ENCODE results near the gene RGS8.

RGS8 gene

GRCh38 chr1:182680901-182681567 lies 3.4 kb downstream of the RGS8 start:
- TF ChIP-seq SIN3A (IDR thresholded peaks at IDR 0.05; ENCODE audit: borderline replicate concordance, insufficient read depth, low read length): no peak
- no peak for TF ChIP-seq TAF1 (IDR thresholded peaks at IDR 0.05; ENCODE audit: borderline replicate concordance, insufficient read depth, low read length)
- TF ChIP-seq POLR2AphosphoS5 (IDR thresholded peaks at IDR 0.05; ENCODE audit: low read depth, low read length): no peak
- TF ChIP-seq REST (IDR thresholded peaks at IDR 0.05; ENCODE audit: insufficient read depth in 1 of 2, low read depth in 2 of 2, low read length in 2 of 2): no peak
- no peak for TF ChIP-seq FOXP2 (optimal IDR thresholded peaks at IDR 0.05; ENCODE audit: borderline replicate concordance, extremely low read depth, extremely low read length, insufficient read depth)

- no peak for TF ChIP-seq SIN3A (IDR thresholded peaks at IDR 0.05; ENCODE audit: borderline replicate concordance, insufficient read depth, low read length)
Measured at GRCh38 chr1:182680408-182680807, 4.0 kb downstream of the RGS8 start.

- TF ChIP-seq TAF1 (IDR thresholded peaks at IDR 0.05; ENCODE audit: borderline replicate concordance, insufficient read depth, low read length): no peak
- 0 out of 4 replicates have a peak, but pooled peaks of 1 of the 2 experiments have one; percentile 48 for TF ChIP-seq REST (IDR thresholded peaks at IDR 0.05; ENCODE audit: insufficient read depth in 1 of 2, low read depth in 2 of 2, low read length in 2 of 2)
- peak; percentile 20; the same call in 1 of the 2 replicates for TF ChIP-seq SIN3A (IDR thresholded peaks at IDR 0.05; ENCODE audit: borderline replicate concordance, insufficient read depth, low read length)
- no peak for TF ChIP-seq FOXP2 (optimal IDR thresholded peaks at IDR 0.05; ENCODE audit: borderline replicate concordance, extremely low read depth, extremely low read length, insufficient read depth)
- no peak for TF ChIP-seq POLR2AphosphoS5 (IDR thresholded peaks at IDR 0.05; ENCODE audit: low read depth, low read length)
Measured at GRCh38 chr1:182679684-182680083, 4.7 kb downstream of the RGS8 start.

GRCh38 chr1:182677397-182678098 lies 6.8 kb downstream of the RGS8 start:
- TF ChIP-seq REST (IDR thresholded peaks at IDR 0.05; ENCODE audit: insufficient read depth in 1 of 2, low read depth in 2 of 2, low read length in 2 of 2) (no peak), POLR2AphosphoS5 (IDR thresholded peaks at IDR 0.05; ENCODE audit: low read depth, low read length) (no peak), SIN3A (IDR thresholded peaks at IDR 0.05; ENCODE audit: borderline replicate concordance, insufficient read depth, low read length) (no peak), FOXP2 (optimal IDR thresholded peaks at IDR 0.05; ENCODE audit: borderline replicate concordance, extremely low read depth, extremely low read length, insufficient read depth) (no peak), TAF1 (IDR thresholded peaks at IDR 0.05; ENCODE audit: borderline replicate concordance, insufficient read depth, low read length) (no peak)

GRCh38 chr1:182676274-182676673 lies 8.1 kb downstream of the RGS8 start:
- TF ChIP-seq REST (IDR thresholded peaks at IDR 0.05; ENCODE audit: insufficient read depth in 1 of 2, low read depth in 2 of 2, low read length in 2 of 2): no peak
- no peak for TF ChIP-seq SIN3A (IDR thresholded peaks at IDR 0.05; ENCODE audit: borderline replicate concordance, insufficient read depth, low read length)
- TF ChIP-seq POLR2AphosphoS5 (IDR thresholded peaks at IDR 0.05; ENCODE audit: low read depth, low read length): no peak
- no peak for TF ChIP-seq TAF1 (IDR thresholded peaks at IDR 0.05; ENCODE audit: borderline replicate concordance, insufficient read depth, low read length)
- TF ChIP-seq FOXP2 (optimal IDR thresholded peaks at IDR 0.05; ENCODE audit: borderline replicate concordance, extremely low read depth, extremely low read length, insufficient read depth): no peak

Measured in PFSK-1 (cell line).